VCaP (cell line): ENCODE results near the gene NPAT.
"Not testable (repeated sequence)": the region's sequence is repeated elsewhere in the genome, so short reads cannot be mapped to it uniquely, and the experiment has no call there.

ENCODE experiments used
- H3K27ac ChIP-seq: fragments of 450-650 bp; 2 replicates; pipeline ENCODE4 v1.5.1; 2017
- TF ChIP-seq, protein P1 (sequence below): fragments of 450-650 bp; conservative IDR thresholded peaks from 2 replicates; pipeline ENCODE4 v1.5.1; 2017; ENCODE audit warnings: mild to moderate bottlenecking, moderate library complexity

NPAT gene

GRCh38 chr11:108196901-108197300, 25.5 kb downstream of the NPAT start:
- no peak overlapping the region for H3K27ac ChIP-seq
- TF ChIP-seq, protein P1, sequence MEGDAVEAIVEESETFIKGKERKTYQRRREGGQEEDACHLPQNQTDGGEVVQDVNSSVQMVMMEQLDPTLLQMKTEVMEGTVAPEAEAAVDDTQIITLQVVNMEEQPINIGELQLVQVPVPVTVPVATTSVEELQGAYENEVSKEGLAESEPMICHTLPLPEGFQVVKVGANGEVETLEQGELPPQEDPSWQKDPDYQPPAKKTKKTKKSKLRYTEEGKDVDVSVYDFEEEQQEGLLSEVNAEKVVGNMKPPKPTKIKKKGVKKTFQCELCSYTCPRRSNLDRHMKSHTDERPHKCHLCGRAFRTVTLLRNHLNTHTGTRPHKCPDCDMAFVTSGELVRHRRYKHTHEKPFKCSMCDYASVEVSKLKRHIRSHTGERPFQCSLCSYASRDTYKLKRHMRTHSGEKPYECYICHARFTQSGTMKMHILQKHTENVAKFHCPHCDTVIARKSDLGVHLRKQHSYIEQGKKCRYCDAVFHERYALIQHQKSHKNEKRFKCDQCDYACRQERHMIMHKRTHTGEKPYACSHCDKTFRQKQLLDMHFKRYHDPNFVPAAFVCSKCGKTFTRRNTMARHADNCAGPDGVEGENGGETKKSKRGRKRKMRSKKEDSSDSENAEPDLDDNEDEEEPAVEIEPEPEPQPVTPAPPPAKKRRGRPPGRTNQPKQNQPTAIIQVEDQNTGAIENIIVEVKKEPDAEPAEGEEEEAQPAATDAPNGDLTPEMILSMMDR = no peak

GRCh38 chr11:108193725-108194124, 28.7 kb downstream of the NPAT start:
- H3K27ac ChIP-seq = no peak overlapping the region
- TF ChIP-seq, protein P1 = no peak

DNA sequence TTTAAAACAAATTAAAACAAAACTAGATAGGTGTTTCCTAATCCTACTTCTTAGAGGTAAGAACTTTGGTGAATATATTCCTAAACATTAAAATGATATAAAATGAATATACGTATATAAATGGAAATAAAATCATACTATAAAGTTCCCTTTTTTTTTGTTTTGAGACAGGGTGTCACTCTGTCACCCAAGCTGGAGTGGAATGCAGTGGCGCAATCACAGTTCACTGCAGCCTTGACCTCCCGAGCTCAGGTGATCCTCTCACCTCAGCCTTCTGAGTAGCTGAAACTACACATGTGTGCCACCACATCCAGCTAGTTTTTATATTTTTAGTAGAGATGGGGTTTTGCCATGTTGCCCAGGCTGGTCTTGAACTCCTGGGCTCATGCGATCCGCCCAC, 44.9 kb downstream of the NPAT start:
- no peak overlapping the region for H3K27ac ChIP-seq
- TF ChIP-seq, protein P1 = no peak

- H3K27ac ChIP-seq = no peak overlapping the region
Observed at GRCh38 chr11:108170184-108170583, 52.3 kb downstream of the NPAT start.

DNA sequence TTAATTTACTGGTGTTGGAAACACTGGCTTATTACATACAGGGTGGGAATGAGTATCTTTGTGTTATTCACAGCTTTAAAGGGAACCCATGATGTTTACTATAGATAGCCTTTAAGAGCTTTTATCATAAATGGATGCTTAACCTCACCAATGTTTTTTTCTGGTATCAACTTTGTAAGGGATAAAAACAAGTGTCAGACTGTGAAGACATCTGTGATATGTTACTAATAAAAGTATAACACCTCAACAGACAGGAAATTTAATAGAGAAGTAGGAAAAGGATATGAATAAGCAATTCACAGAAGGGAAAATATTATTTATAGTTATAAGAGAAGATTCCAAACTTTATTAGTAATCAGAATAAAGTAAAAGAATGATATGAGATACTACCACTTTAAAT, 54.8 kb downstream of the NPAT start:
- no peak overlapping the region for H3K27ac ChIP-seq
- TF ChIP-seq, protein P1 = no peak

More at GRCh38 chr11:108170184-108170583, 52.3 kb downstream of the NPAT start:
- TF ChIP-seq, protein P1 = no peak

DNA sequence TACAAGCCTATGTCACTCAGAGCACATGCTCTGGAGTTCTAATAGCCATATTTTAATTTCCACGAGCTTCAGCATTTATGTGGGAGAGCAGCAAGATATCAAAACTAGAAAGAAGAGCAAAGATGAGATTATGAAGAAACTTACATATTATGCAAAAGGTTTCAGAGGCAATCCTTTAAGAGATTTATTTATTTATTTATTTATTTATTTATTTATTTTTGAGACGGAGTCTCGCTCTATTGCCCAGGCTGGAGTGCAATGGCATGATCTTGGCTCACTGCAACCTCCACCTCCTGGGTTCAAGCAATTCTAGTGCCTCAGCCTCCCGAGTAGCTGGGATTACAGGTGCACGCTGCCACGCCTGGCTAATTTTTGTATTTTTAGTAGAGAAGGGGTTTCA, 59.6 kb downstream of the NPAT start:
- H3K27ac ChIP-seq = not testable (repeated sequence)

GRCh38 chr11:108160970-108161566, 61.4 kb downstream of the NPAT start:
- TF ChIP-seq, protein P1 = no peak
- no peak overlapping the region for H3K27ac ChIP-seq

GRCh38 chr11:108154591-108154990, 67.8 kb downstream of the NPAT start:
- no peak overlapping the region for H3K27ac ChIP-seq
- TF ChIP-seq, protein P1 = no peak
